Calu3 (cell line): ENCODE results near the gene PDILT. TPM values are rescaled to one million over a fixed set of nuclear protein-coding genes. Genes with fewer than 3 reads are reported as not detected.

ENCODE experiments used
- BruUV-seq: library from RNA; stranded (reverse); fragments of 400-500 nt; replicated peaks from 2 replicates; lab custom pipeline; 2021; lab: Mats Ljungman, UMichigan
- CTCF ChIA-PET: fragments of 300-600 bp; sonication (Branson Sonifier 250); formaldehyde crosslinking; loops from one replicate; lab custom pipeline; 2022; ENCODE audit warnings: antibody characterized with exemption; lab: Charles Lee
- DNase-seq: peaks from one replicate; pipeline ENCODE4 v3.0.0; 2022
- H3K27ac Mint-ChIP-seq: one replicate; pipeline ENCODE4 v1.8.0; 2022; ENCODE audit warnings: mixed read lengths; ENCODE audit not compliant: unreplicated experiment
- H3K27me3 Mint-ChIP-seq: one replicate; pipeline ENCODE4 v1.8.0; 2022; ENCODE audit warnings: mixed read lengths; ENCODE audit not compliant: unreplicated experiment
- H3K36me3 Mint-ChIP-seq: one replicate; pipeline ENCODE4 v1.8.0; 2022; ENCODE audit warnings: mild to moderate bottlenecking, moderate library complexity, mixed read lengths; ENCODE audit not compliant: insufficient read depth, unreplicated experiment
- H3K4me1 Mint-ChIP-seq: one replicate; pipeline ENCODE4 v1.8.0; 2022; ENCODE audit warnings: mild to moderate bottlenecking, low read depth, mixed read lengths; ENCODE audit not compliant: unreplicated experiment
- H3K4me3 Mint-ChIP-seq: one replicate; pipeline ENCODE4 v1.8.0; 2022; ENCODE audit warnings: mild to moderate bottlenecking, low read depth, moderate library complexity, mixed read lengths; ENCODE audit not compliant: unreplicated experiment
- H3K9me3 Mint-ChIP-seq: one replicate; pipeline ENCODE4 v1.8.0; 2022; ENCODE audit warnings: low read depth, mixed read lengths; ENCODE audit not compliant: unreplicated experiment
- intact Hi-C: fragments of 100-400 bp; cut with micrococcal nuclease; formaldehyde crosslinking; loops from one replicate; pipeline ENCODE4 v1.10.0; 2022; ENCODE audit not compliant: unreplicated experiment
- total RNA-seq: library from RNA; stranded (reverse); gene quantifications from 2 replicates; pipeline ENCODE4 v1.2.3, GENCODE V29; 2022
- TF ChIP-seq, protein P1 (sequence below): fragments of 200-600 bp; IDR thresholded peaks from one replicate; pipeline ENCODE4 v1.8.0; 2022; ENCODE audit warnings: antibody characterized with exemption; ENCODE audit not compliant: unreplicated experiment

PDILT gene
- total RNA-seq, 1 experiment from 2014 or later = not detected

- H3K27ac Mint-ChIP-seq = no peak overlapping the region
- CTCF ChIA-PET = no interaction called here
- intact Hi-C loops = no loop called here
- BruUV-seq = no TSS peak
- TF ChIP-seq, protein P1, sequence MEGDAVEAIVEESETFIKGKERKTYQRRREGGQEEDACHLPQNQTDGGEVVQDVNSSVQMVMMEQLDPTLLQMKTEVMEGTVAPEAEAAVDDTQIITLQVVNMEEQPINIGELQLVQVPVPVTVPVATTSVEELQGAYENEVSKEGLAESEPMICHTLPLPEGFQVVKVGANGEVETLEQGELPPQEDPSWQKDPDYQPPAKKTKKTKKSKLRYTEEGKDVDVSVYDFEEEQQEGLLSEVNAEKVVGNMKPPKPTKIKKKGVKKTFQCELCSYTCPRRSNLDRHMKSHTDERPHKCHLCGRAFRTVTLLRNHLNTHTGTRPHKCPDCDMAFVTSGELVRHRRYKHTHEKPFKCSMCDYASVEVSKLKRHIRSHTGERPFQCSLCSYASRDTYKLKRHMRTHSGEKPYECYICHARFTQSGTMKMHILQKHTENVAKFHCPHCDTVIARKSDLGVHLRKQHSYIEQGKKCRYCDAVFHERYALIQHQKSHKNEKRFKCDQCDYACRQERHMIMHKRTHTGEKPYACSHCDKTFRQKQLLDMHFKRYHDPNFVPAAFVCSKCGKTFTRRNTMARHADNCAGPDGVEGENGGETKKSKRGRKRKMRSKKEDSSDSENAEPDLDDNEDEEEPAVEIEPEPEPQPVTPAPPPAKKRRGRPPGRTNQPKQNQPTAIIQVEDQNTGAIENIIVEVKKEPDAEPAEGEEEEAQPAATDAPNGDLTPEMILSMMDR = no peak
- H3K4me3 Mint-ChIP-seq = no peak overlapping the region
- H3K9me3 Mint-ChIP-seq = no peaks in the 10 kb centered on the region
- H3K36me3 Mint-ChIP-seq = no peaks in the 10 kb centered on the region
- DNase-seq = no peak
- peaks cover 68% of the 10 kb centered on the region for H3K27me3 Mint-ChIP-seq
- no peaks in the 10 kb centered on the region for H3K4me1 Mint-ChIP-seq
These were observed 78.2 kb downstream of the PDILT start for GRCh38 chr16:20326321-20326720.

DNA sequence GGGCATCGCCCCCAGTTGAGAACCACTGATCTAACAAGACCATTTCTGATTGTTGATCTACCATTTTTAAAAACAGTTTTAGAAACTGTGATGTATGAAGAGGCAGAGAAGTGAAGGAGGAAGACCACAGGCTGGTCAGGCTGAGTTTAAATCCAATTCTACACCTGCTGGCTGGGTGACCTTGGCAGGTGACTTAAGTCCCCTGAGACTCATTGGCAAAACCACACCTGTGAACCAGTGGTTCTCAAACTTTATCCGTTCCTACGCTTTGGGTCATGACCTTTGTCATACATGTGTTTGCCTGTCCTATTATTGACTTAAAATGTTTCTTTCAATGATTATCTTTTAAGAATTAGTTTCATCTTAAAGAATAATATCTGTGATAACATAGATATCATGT lies 79.5 kb downstream of the PDILT start:
- Mint-ChIP-seq H3K36me3 (no peaks in the 10 kb centered on the region), H3K4me3 (no peak overlapping the region), H3K27ac (no peak overlapping the region), H3K9me3 (no peaks in the 10 kb centered on the region), H3K27me3 (peaks cover 62% of the 10 kb centered on the region), H3K4me1 (no peaks in the 10 kb centered on the region)
- TF ChIP-seq, protein P1 = no peak
- CTCF ChIA-PET = no interaction called here
- no peak for DNase-seq
- intact Hi-C loops = no loop called here
- BruUV-seq = no TSS peak

DNA sequence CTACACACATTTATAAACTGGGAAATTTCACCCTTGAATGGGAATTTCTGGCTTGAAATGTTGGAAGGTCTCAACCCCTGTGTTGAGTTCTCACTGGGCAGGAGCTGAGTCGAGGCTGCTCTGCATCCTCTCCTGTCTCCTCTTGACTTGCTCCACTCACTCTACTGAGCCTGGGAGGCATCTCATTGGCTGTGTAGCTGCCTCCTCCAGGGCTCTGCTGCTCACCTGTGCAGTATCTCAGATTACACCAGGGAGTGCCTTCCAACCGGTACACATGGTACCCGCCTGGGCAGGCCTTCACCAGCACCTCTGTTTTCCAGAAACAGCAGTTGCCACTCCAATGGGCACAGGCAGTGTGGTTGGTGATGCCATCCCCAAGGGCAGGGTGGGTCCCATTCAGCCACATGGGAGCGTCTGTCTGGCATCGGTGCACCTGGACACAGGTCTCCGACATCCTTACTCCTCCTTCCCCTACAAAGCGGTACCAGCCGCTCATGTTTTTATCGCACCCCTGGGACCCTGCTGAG lies 80.9 kb downstream of the PDILT start:
- intact Hi-C loops = no loop called here
- no peak for DNase-seq
- TF ChIP-seq, protein P1 = no peak
- Mint-ChIP-seq H3K27me3 (peaks cover 57% of the 10 kb centered on the region), H3K4me3 (no peak overlapping the region), H3K4me1 (no peaks in the 10 kb centered on the region), H3K36me3 (no peaks in the 10 kb centered on the region), H3K9me3 (no peaks in the 10 kb centered on the region), H3K27ac (no peak overlapping the region)
- CTCF ChIA-PET = interaction anchor here (0.8 kb wide), 1 partner anchor 9 kb away, joined by 3 read pairs; no protein-coding TSS in a partner anchor
- BruUV-seq = no TSS peak

GRCh38 chr16:20322696-20323095 lies 81.8 kb downstream of the PDILT start:
- TF ChIP-seq, protein P1 = no peak
- BruUV-seq = no TSS peak
- DNase-seq = no peak
- H3K27ac Mint-ChIP-seq = no peak overlapping the region
- intact Hi-C loops = no loop called here
- peaks cover 51% of the 10 kb centered on the region for H3K27me3 Mint-ChIP-seq
- H3K9me3 Mint-ChIP-seq = no peaks in the 10 kb centered on the region
- H3K4me1 Mint-ChIP-seq = no peaks in the 10 kb centered on the region
- CTCF ChIA-PET = no interaction called here
- no peak overlapping the region for H3K4me3 Mint-ChIP-seq
- no peaks in the 10 kb centered on the region for H3K36me3 Mint-ChIP-seq
